NCI-H748 (cell line): ENCODE data around the gene SLC29A3.

Source experiments
- DNase-seq: peaks from one replicate; lab custom pipeline; 2025; ENCODE audit not compliant: unreplicated experiment; lab: John Stamatoyannopoulos, UW

Gene SLC29A3

GRCh38 chr10:71299071-71299785, 19.8 kb upstream of the SLC29A3 start:
- no peak for DNase-seq

- DNase-seq, result no peak
Observed at GRCh38 chr10:71300555-71301370, 18.3 kb upstream of the SLC29A3 start.

GRCh38 chr10:71301371-71301916, 17.6 kb upstream of the SLC29A3 start:
- no peak for DNase-seq

- DNase-seq, result no peak
Observed at GRCh38 chr10:71302451-71302850, 16.6 kb upstream of the SLC29A3 start.

- peak; percentile 72 for DNase-seq
Observed at GRCh38 chr10:71302874-71303568, 16.0 kb upstream of the SLC29A3 start.

GRCh38 chr10:71303569-71303907, 15.5 kb upstream of the SLC29A3 start:
- no peak for DNase-seq

- no peak for DNase-seq
Observed at GRCh38 chr10:71304914-71305313, 14.1 kb upstream of the SLC29A3 start.

GRCh38 chr10:71306979-71307378, 12.1 kb upstream of the SLC29A3 start:
- no peak for DNase-seq

- DNase-seq, result no peak
Observed at GRCh38 chr10:71307469-71308085, 11.5 kb upstream of the SLC29A3 start.

- DNase-seq, result no peak
Observed at GRCh38 chr10:71308244-71308643, 10.8 kb upstream of the SLC29A3 start.

- no peak for DNase-seq
Observed at GRCh38 chr10:71308985-71309384, 10.1 kb upstream of the SLC29A3 start.

- no peak for DNase-seq
Observed at GRCh38 chr10:71309919-71310318, 9.1 kb upstream of the SLC29A3 start.

GRCh38 chr10:71312220-71312619, 6.8 kb upstream of the SLC29A3 start:
- DNase-seq, result no peak

GRCh38 chr10:71312811-71313789, 6.0 kb upstream of the SLC29A3 start:
- DNase-seq, result no peak

GRCh38 chr10:71314028-71314693, 4.9 kb upstream of the SLC29A3 start:
- peak; percentile 27 for DNase-seq

- DNase-seq, result no peak
Observed at GRCh38 chr10:71314694-71315225, 4.3 kb upstream of the SLC29A3 start.

GRCh38 chr10:71316056-71316785, 2.8 kb upstream of the SLC29A3 start:
- DNase-seq, result no peak

- DNase-seq, result no peak
Observed at GRCh38 chr10:71316786-71317160, 2.3 kb upstream of the SLC29A3 start.

GRCh38 chr10:71317739-71318138, 1.3 kb upstream of the SLC29A3 start:
- DNase-seq, result no peak
